ENCODE results near the gene GNG12.

GNG12 gene

DNA sequence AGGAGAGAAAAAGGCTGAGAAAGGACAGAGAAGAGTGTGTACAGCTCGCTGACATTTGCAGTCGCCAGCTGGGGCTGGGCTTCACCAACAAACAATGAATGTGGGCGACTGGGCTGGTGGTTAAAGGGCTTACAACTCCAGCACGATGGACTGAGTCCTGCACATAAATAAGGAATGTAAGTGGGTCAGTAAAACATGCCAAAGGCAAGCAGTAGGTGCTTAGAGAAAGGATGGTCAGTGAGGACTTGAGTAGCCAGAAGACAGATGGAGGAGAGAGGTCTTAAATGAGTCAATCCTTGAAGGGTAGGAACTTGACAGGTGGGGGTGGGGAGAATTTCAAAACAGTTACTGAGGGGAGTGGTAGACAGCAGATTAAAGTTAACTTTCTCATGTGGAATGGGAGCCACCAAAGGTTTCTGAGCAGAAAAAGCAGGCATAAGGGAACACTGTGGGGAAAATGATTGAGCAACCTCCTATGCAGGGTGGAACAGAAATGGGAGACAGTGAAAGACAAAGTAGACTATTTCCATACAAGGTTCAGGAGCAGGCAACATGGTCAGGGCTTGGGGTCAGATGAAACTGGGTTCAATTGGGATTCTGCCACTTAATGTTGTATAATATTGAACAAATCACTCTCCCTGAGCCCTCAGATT is 110.8 kb downstream of the GNG12 start:
- no peak for FAIRE-seq
- DNase-seq (ENCODE audit: insufficient read length), result no peak
- TF ChIP-seq POLR2AphosphoS5 (IDR thresholded peaks at IDR 0.05; ENCODE audit: low read depth, low read length) (no peak), TAF1 (IDR thresholded peaks at IDR 0.05; ENCODE audit: borderline replicate concordance, low read depth, low read length) (no peak), POLR2A (IDR thresholded peaks at IDR 0.05; ENCODE audit: low read depth, low read length) (no peak)

DNA sequence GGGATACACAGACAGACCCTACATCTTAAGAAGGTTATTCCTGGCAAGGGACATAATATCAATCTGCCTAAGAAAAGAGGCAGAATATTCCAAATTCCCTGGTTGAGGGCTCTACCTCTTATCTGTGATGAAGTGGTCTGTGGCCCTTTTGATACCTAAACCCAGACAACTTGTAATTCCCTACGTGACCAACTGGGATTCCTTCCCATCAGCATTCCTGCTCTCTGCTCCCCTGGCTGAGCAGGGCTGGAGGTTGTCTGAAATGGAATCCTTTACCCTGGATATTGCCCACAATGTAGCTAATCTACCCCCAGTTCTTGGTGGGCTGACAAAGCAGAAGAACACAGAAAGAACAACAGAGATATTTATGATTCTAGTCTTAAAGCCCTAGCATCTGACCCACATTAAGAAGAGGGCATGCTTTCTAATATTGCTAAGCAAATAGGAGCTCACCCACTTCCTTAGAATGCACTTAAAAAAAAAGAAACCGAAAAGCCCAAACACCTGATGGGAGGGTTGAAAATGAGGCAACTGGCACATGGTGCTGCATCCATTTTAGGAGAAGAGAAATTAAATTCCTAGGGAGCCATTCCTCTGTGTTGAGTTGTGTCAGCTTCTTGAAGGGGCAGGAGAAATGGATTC is 111.5 kb downstream of the GNG12 start:
- FAIRE-seq (no peak), DNase-seq (ENCODE audit: insufficient read length) (no peak)
- TF ChIP-seq POLR2AphosphoS5 (IDR thresholded peaks at IDR 0.05; ENCODE audit: low read depth, low read length) (no peak), POLR2A (IDR thresholded peaks at IDR 0.05; ENCODE audit: low read depth, low read length) (no peak), TAF1 (IDR thresholded peaks at IDR 0.05; ENCODE audit: borderline replicate concordance, low read depth, low read length) (no peak)

DNA sequence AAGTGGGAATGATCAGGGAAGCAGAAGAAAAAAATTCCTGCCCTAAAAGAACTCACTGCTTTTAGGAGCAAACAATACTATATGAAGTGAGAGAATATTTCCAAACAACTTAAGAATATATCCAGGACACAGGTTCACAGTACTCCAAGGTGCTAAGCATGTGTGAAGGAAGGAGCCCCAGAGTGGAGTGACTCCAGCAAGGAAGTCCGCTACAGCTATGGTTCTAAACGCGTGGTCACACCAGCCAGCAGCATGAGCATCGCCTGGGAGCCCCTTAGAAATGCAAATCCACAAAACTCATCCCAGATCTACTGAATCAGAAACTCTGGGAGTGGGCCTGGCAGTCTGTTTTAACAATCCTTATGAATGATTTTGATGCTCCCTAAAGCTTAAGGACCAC is 112.2 kb downstream of the GNG12 start:
- FAIRE-seq (no peak), DNase-seq (ENCODE audit: insufficient read length) (no peak)
- TF ChIP-seq POLR2A (IDR thresholded peaks at IDR 0.05; ENCODE audit: low read depth, low read length), result no peak
- TF ChIP-seq POLR2AphosphoS5 (IDR thresholded peaks at IDR 0.05; ENCODE audit: low read depth, low read length), result no peak
- TF ChIP-seq TAF1 (IDR thresholded peaks at IDR 0.05; ENCODE audit: borderline replicate concordance, low read depth, low read length), result no peak

DNA sequence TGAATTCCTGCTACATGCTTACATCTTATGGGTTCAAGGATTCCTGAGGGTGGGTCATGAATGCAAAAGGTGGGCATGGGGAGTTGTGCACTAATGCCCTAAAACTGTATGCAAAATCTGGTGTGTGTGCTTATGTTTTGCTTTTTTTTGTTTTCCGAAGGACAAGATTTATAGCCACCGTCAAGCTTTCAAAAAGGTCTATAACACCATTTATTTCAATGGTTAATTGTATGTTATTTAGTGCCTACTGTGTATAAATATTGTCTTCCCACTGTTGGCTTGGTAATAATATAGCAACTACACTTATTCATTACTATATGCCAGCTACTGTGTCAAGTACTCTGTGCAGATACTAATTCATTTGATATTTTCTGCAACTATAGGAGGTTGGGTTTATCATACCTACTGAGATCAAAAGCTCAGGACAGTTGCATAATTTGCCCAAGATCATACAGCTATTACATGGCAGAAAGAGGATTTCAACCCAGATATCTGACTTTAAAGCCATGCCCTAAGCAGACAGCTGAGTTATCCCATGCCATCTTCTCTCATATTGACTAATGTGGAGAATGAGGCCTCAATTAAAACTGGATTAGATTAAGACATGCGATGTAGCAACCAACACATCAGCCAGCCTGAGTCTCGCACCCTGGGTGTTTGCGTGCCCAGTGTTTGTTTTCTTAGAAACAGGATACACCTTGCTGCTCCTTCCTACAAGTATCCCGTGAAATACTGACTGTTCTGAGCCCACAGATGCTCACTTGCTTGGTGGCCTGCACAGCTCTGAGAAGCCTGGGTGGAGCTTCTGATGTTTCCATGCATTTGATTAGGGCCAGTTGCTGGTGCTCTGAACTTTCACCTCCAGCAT is 113.7 kb downstream of the GNG12 start:
- FAIRE-seq, result no peak
- no peak for DNase-seq (ENCODE audit: insufficient read length)
- TF ChIP-seq POLR2AphosphoS5 (IDR thresholded peaks at IDR 0.05; ENCODE audit: low read depth, low read length), result no peak
- TF ChIP-seq POLR2A (IDR thresholded peaks at IDR 0.05; ENCODE audit: low read depth, low read length), result no peak
- TF ChIP-seq TAF1 (IDR thresholded peaks at IDR 0.05; ENCODE audit: borderline replicate concordance, low read depth, low read length), result no peak

DNA sequence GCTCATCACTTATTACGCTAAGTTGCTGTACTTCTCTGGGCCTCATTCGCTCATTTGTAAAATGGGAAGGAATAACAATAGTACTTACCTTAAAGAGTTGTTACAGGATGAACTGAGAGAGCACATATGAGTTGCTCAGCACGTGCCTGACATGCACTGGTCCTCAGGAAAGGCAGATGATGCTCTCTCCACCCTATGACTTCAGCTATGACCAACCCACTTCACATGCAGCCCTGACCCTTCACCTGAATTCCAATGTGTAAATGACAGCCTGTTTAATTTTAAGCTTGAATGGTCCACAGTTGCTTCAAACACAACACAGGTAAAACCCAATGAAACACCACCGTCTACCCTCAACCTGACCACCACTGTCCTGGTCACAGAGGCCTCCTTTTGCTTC is 115.4 kb downstream of the GNG12 start:
- no peak for DNase-seq (ENCODE audit: insufficient read length)
- no peak for TF ChIP-seq TAF1 (IDR thresholded peaks at IDR 0.05; ENCODE audit: borderline replicate concordance, low read depth, low read length)
- no peak for TF ChIP-seq POLR2A (IDR thresholded peaks at IDR 0.05; ENCODE audit: low read depth, low read length)
- no peak for TF ChIP-seq POLR2AphosphoS5 (IDR thresholded peaks at IDR 0.05; ENCODE audit: low read depth, low read length)
- FAIRE-seq, result no peak

DNA sequence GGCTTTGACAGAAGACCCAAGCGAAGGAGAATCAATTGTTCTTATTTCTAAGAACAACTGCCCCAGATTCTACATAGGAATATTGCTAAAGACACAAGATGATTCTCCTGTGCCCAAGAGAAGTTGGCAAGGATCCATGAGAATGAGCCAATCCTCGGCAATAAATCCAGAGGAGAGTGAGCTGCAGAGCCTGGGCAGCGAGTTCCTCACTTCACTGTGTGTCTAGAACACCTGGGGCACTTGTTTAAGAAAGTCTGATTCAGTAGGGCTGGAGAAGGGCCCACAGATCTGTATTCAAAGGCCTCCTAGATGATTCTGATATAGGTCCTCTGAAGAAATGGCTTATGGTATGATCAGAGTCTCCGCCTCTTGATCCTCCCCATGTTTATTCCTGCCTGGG is 116.5 kb downstream of the GNG12 start:
- FAIRE-seq, result no peak
- DNase-seq (ENCODE audit: insufficient read length), result no peak

DNA sequence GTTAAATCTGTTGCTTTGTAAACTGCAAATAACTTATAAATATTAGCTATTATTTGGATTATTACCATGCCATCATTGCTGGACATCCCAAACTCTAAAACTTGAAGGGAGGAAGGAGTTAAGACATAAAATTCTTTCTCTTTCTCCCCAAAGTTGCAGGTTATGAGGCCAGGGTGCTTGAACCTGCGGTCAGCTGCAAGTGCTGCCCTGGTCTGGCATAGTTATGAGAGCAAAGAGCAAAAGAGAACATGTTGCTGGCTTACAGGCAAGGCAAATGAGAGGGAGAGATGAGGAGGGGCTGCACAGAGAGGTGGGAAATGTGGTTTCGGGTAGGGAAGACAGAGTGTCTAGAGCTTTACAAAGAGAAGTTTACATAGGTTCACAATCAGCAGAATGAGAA is 117.4 kb downstream of the GNG12 start:
- FAIRE-seq, result no peak
- no peak for TF ChIP-seq POLR2A (IDR thresholded peaks at IDR 0.05; ENCODE audit: low read depth, low read length)
- no peak for DNase-seq (ENCODE audit: insufficient read length)

More for the DNA sequence above, 116.5 kb downstream of the GNG12 start:
- TF ChIP-seq POLR2AphosphoS5 (IDR thresholded peaks at IDR 0.05; ENCODE audit: low read depth, low read length), result no peak
- TF ChIP-seq TAF1 (IDR thresholded peaks at IDR 0.05; ENCODE audit: borderline replicate concordance, low read depth, low read length), result no peak
- TF ChIP-seq POLR2A (IDR thresholded peaks at IDR 0.05; ENCODE audit: low read depth, low read length), result no peak

DNA sequence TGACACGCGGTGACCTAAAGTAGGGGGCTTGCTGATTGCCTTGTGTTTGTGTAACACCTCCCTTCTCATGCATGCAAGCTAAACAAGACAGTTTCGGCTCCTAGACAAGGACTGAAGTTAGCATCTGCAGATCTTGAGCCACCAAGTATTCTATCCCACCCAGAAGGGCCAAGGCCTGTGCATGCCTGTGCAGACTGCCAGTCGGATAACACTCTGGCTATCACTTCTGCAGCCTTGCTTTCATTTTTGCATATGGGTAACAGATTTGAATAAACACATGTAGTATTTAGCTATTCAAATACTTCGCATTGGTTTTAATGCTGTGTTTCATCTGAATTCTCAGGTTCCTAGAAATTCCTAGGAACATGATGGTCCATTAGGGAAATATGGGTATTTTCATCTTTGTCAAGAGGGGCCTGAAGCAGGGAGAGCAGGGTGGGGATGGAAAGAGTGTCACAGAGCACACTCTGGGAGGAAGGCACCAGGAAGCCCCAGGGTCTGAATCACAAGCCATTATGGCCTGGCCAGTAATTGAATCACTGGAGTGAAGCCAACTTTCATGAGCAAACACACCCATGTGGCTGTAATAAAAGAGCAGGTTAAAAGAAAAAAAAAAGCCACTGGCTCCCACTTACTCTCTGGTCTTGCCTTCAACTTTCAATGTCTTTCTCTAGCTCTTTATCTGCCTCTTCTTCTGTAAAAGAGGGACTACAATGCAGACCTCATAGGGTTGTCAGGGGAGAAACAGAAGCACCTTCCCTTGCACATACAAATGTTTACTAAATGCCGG is 120.0 kb downstream of the GNG12 start:
- DNase-seq (ENCODE audit: insufficient read length) (no peak), FAIRE-seq (no peak)
- TF ChIP-seq POLR2AphosphoS5 (IDR thresholded peaks at IDR 0.05; ENCODE audit: low read depth, low read length), result no peak
- TF ChIP-seq TAF1 (IDR thresholded peaks at IDR 0.05; ENCODE audit: borderline replicate concordance, low read depth, low read length), result no peak

DNA sequence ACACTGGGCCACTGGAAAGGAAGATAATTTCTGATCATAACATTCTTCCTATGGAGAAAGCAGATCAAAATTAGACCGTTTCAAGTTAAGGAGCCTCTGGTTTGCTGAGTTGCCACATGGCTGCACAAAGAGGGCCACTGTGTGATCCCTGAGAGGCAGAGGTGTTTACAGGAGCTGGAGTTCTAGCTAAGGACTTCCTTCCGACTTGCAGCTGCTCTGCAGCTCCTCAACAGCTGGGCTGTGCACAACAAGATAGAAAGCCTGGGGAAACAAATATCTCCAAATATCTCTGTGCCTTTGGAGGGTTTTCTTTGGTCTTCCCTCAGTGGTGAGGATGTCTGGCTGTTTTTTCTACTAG is 121.4 kb downstream of the GNG12 start:
- FAIRE-seq (no peak), DNase-seq (ENCODE audit: insufficient read length) (no peak)
- TF ChIP-seq POLR2AphosphoS5 (IDR thresholded peaks at IDR 0.05; ENCODE audit: low read depth, low read length) (no peak), TAF1 (IDR thresholded peaks at IDR 0.05; ENCODE audit: borderline replicate concordance, low read depth, low read length) (no peak), POLR2A (IDR thresholded peaks at IDR 0.05; ENCODE audit: low read depth, low read length) (no peak)

DNA sequence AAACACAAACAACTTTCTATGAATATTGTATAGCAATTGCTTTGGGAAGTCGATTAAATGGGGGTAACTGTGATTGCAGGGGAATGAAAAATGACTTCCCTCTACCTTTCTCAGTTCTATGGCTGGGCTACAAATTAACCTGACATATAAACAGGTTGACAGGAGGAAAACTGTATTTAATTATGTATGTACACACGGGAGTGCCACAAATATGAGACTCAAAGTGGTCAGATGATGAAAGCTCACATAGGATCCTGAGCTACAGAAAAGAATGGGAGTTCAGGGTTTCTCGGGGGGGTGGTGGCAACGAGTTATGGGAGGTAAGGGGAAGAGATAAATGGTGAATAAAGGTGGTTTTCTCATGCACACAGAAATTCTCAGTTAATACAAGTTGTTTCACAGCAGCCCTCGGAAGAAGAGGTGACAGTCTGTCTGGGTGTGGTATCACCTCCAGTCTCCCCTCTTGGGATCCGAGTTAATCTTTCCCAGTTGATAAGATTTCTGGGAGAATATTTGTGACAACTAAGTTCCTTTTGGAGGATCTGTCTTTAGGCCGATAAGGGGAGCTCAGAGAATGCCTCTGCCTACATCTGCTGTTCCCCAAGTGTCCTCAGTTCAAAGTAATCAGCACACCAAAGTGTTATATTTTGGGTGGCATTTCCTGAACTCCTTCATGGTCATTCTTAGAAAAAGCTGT is 122.0 kb downstream of the GNG12 start:
- DNase-seq (ENCODE audit: insufficient read length) (no peak), FAIRE-seq (no peak)
- no peak for TF ChIP-seq POLR2AphosphoS5 (IDR thresholded peaks at IDR 0.05; ENCODE audit: low read depth, low read length)

DNA sequence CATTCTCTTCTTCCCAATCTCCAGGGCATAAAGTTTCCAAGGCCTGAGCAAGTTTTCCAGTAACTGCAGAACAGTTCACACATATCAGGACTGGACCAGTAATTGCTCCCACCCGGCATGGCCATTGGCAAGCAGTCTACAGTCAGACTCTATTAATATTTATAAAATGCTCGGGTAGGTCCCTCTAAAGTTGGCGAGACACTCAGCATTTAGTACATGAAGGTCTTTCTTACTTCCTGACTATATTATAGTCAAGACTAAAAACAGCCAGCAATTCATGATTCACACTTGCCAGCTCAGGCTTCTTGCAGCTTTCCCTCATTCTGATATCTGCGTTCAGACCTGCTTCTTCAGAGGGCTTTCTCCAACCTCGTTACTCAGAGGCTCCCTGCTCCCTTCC is 122.8 kb downstream of the GNG12 start:
- TF ChIP-seq POLR2A (IDR thresholded peaks at IDR 0.05; ENCODE audit: low read depth, low read length) (no peak), TAF1 (IDR thresholded peaks at IDR 0.05; ENCODE audit: borderline replicate concordance, low read depth, low read length) (no peak), POLR2AphosphoS5 (IDR thresholded peaks at IDR 0.05; ENCODE audit: low read depth, low read length) (no peak)
- FAIRE-seq, result no peak
- DNase-seq (ENCODE audit: insufficient read length), result no peak
